Mesodermal cell (in vitro differentiated cells): ENCODE results near the gene CDK7. TPM values are rescaled to one million over a fixed set of nuclear protein-coding genes. Genes with fewer than 3 reads are reported as not detected.
A peak's percentile ranks its signal among the peaks of the same experiment; 100 is the strongest.

Experiments
- H3K27ac ChIP-seq: 2 replicates; pipeline ENCODE4 v1.7.0; 2013; ENCODE audit warnings: mild to moderate bottlenecking, low read depth, low read length, moderate library complexity; ENCODE audit not compliant: severe bottlenecking
- H3K36me3 ChIP-seq: 2 replicates; pipeline ENCODE4 v1.7.1; 2013; ENCODE audit warnings: mild to moderate bottlenecking, low read length, moderate library complexity; ENCODE audit not compliant: control insufficient read depth, insufficient read depth
- H3K4me1 ChIP-seq: one replicate; pipeline ENCODE4 v1.7.1; 2013; ENCODE audit warnings: mild to moderate bottlenecking, low read length; ENCODE audit not compliant: insufficient read depth, control insufficient read depth, poor library complexity, severe bottlenecking
- H3K4me3 ChIP-seq: 2 replicates; pipeline ENCODE4 v1.7.0; 2013; ENCODE audit warnings: low read length, control low read depth, mild to moderate bottlenecking; ENCODE audit not compliant: insufficient read depth, poor library complexity, severe bottlenecking; ENCODE audit errors: extremely low read depth
- H3K9me3 ChIP-seq: 2 replicates; pipeline ENCODE4 v1.7.1; 2013; ENCODE audit warnings: mild to moderate bottlenecking, low read length, moderate library complexity; ENCODE audit not compliant: control insufficient read depth
- WGBS, 2 experiments: methylation state at CpG; one replicate each; pipeline ENCODE4 v1.1.5; 2013; ENCODE audit warnings: missing lambda C conversion rate in 2 of 2; ENCODE audit not compliant: insufficient coverage in 2 of 2; 5-methylcytosine and 5-hydroxymethylcytosine counted together
- polyA plus RNA-seq, 2 experiments: library from polyadenylated mRNA; stranded (reverse); fragments of 50-300 nt; gene quantifications; one replicate each; pipeline ENCODE4 v1.2.3, GENCODE V29; 2013

The CDK7 gene
- 35.6 TPM for polyA plus RNA-seq (2013, experiment 1 of 2)
- 44.4 TPM for polyA plus RNA-seq (2013, experiment 2 of 2)

DNA sequence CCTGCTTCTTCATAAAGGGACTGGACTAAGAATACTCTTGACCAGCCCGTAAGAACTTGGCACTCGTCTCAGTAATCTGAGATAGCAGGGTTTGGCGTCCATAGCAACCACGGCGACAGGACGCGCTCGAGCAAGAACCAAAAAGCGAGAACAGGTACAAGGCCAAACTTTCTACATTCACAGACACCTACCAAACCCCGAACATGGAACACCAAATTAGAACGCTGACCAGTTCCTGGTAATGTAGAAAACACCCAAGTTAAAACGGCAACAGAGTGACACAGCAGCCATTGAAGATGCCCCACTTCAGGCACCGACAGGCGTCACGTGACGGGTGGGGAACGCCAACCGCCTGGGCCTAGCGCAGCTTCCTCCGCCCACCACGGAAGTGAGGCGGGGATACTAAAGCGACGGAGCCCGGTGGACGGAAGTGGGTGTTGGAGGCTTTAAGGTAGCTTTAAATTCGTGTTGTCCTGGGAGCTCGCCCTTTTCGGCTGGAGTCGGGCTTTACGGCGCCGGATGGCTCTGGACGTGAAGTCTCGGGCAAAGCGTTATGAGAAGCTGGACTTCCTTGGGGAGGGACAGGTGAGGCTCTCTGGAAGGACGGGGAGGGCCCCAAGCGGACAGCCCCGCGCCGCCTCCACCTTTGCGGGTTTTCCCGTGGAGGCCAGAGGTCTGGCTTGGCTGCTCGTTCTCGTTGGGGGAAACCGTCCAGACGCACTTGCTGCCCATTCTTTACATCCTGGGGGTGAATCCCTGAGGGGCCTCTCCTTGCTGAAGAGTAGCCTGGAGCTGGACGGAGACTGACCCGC, at the start of gene CDK7:
Gene CDK7, plus strand, starts transcription at position 430 of the 812 bp plus-strand sequence. Its CDS starts 90 bp downstream, at position 520.
- Histone ChIP-seq H3K36me3 (peaks cover 26% of the 10 kb centered on the region), H3K4me3 (peak within 1 kb of the TSS; percentile 88), H3K9me3 (no peaks in the 10 kb centered on the region), H3K4me1 (no peaks in the 10 kb centered on the region), H3K27ac (peak within 1 kb of the TSS; percentile 57)
- WGBS, 2 experiments = 0% methylated on average over 29 to 41 of the region's 49 CpGs

DNA sequence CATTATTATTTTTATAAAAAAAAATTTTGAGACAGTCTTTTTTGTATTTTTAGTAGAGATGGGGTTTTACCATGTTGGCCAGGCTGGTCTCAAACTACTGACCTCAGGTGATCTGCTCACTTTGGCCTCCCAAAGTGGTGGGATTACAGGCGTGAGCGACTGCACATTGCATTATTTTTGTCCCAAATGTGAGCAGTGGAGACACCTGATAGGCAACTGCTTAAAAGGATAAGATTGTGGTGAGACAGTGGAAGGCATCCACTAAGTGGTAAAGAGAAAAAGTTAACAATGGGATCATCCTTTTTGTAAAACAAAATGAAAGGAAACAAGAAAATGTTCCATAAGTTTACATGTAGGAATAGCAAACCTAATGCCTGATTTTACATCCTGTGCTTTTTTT, 47.3 kb upstream of the CDK7 start:
- H3K27ac ChIP-seq = no peak overlapping the region
- H3K36me3 ChIP-seq = peaks cover 6% of the 10 kb centered on the region
- WGBS, 2 experiments = 88 to 90% methylated on average over 2 of the region's 2 CpGs
- H3K4me1 ChIP-seq = no peaks in the 10 kb centered on the region
- no peaks in the 10 kb centered on the region for H3K9me3 ChIP-seq
- H3K4me3 ChIP-seq = no peak overlapping the region

DNA sequence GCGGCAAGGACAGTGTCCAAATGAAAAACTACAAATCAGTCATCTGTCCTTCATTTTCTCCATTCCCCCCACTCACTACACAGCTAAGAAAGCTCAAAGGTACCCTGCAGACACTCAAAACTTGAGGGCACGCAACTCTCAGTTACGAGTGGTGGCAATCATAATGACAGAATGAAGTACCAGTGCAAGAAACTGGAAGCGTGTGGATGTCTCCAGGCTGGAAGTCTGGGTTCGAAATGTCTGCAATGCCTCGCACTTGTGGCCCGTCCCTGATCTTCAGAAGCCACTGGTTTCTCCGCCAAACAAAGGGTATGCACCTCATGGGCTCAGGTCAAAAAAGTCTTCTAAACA, 45.9 kb upstream of the CDK7 start:
- Histone ChIP-seq H3K9me3 (no peaks in the 10 kb centered on the region), H3K4me1 (no peaks in the 10 kb centered on the region), H3K36me3 (peaks cover 16% of the 10 kb centered on the region), H3K27ac (peak overlapping the region; percentile 99), H3K4me3 (peak overlapping the region; percentile 77)
- WGBS, 2 experiments = 24 to 31% methylated on average over 6 to 8 of the region's 8 CpGs

DNA sequence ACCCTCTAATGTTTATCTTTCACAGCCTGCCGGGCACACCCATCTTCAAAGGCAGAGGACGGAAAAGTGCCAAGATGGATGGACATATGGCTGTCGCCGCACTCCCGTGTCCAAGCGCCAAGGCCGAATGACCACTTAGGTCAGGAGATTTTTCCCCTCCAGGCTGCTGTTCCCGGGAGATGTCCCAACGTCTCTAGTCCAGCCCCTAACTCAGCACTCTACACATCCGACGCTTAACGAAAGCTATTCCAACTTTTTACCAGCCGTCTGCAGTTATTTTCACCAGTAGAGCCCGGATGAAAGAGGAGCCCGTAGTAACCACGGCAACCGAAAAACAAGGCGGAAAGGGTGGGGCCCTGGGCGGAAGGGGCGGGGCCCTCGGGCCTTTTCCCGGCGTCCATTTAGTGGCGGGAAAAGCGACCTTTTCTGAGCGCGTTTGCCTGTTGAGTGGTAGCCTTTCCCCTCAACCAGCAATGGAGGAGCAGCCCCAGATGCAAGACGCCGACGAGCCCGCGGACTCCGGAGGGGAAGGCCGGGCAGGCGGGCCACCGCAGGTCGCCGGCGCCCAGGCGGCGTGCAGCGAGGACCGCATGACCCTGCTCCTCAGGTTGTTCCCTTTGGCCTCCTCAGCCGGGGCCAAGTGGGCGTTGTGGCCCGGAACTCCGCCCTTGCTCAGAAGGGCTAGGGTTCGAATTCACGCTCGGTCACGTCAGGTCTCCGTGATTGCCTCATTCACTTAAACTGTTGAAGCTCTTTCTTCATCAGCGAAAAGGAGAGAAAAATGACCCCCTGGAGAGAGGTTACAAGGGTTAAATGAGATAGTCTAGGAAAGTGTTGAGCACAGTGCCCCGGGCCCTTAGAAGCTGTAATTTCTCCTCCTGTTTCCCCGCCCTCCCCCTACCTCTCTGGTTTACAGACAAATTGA, 45.3 kb upstream of the CDK7 start, which contains the start of gene CENPH:
Gene CENPH, plus strand, starts transcription at position 422 of the 925 bp plus-strand sequence. Its CDS starts 52 bp downstream, at position 474.
- 0% methylated on average over 32 to 33 of the region's 55 CpGs for WGBS, 2 experiments
- peaks cover 20% of the 10 kb centered on the region for H3K36me3 ChIP-seq

DNA sequence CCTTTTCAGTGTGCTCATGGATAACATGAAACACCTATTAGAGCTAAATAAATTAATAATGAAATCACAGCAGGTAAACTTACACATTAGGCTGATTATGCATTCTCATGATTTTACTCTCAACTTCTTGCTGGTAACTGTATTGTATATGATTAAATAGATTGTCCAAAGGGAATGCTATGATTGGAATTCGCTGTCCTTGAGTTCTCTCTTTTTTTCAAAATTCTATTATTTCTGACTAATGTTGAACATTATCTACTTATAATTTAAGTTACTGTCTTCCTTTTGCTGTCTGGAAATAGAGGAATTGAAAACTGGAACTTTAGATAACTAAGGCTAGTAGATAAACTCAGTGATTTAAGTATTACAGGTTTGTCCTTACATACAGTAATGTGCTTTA, 32.2 kb upstream of the CDK7 start:
- no CpG with 5 or more reads among the region's 1 CpG for WGBS, 2 experiments
- Histone ChIP-seq H3K4me1 (no peaks in the 10 kb centered on the region), H3K36me3 (peaks cover 53% of the 10 kb centered on the region), H3K9me3 (no peaks in the 10 kb centered on the region), H3K27ac (no peak overlapping the region), H3K4me3 (no peak overlapping the region)

More for the DNA sequence above, 45.3 kb upstream of the CDK7 start, which contains the start of gene CENPH:
- Histone ChIP-seq H3K4me3 (peak within 1 kb of the TSS; percentile 77), H3K4me1 (no peaks in the 10 kb centered on the region), H3K9me3 (no peaks in the 10 kb centered on the region), H3K27ac (peak within 1 kb of the TSS; percentile 99)

DNA sequence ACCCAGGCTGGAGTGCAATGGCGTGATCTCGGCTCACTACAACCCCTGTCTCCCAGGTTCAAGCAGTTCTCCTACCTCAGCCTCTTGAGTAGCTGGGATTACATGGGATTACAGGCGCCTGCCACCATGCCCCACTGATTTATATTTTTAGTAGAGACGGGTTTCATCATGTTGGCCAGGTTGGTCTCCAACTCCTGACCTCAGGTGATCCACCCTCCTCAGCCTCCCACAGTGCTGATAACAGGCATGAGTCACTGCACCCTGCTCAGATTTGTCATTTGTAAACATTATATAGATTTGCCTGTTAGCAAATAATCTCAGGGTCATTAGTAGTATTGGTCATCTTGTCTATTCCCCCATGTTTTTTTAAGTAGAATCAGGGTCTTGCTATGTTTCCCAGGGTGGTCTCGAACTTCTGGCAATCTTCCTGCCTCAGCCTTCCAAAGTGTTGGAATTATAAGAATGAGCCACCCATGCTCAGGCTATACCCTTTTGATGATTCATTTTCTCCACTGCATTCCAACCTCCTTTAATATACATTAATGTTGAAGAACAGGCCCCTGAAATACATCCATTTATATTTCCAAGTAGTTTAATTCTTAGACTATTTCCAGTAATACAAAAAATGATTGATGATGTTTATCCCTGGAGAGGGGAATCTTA, 28.0 kb upstream of the CDK7 start:
- H3K4me3 ChIP-seq = no peak overlapping the region
- H3K36me3 ChIP-seq = peaks cover 52% of the 10 kb centered on the region
- no peaks in the 10 kb centered on the region for H3K4me1 ChIP-seq
- H3K9me3 ChIP-seq = no peaks in the 10 kb centered on the region
- WGBS, 2 experiments = 97 to 100% methylated on average over 3 to 5 of the region's 5 CpGs
- H3K27ac ChIP-seq = no peak overlapping the region

DNA sequence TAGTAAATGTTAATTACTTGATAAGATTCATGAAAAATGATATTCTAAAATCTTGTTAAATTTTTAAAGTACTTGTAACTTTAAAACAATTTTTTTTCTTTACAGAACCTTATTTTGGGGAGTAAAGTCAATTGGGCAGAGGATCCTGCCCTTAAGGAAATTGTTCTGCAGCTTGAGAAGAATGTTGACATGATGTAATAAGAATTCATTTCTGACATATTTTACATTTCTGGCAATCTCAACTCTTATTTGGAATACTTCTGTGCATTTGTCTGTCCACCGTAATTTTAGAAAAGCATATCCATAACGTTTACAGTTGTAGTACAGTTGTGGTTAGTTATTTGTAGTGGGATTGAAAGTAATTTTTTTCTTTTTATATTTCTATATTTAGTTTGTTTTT, 25.1 kb upstream of the CDK7 start:
- H3K9me3 ChIP-seq = no peaks in the 10 kb centered on the region
- peaks cover 47% of the 10 kb centered on the region for H3K36me3 ChIP-seq
- H3K4me3 ChIP-seq = no peak overlapping the region
- no CpG with 5 or more reads among the region's 2 CpGs for WGBS, 2 experiments
- peaks cover 6% of the 10 kb centered on the region for H3K4me1 ChIP-seq
- no peak overlapping the region for H3K27ac ChIP-seq

DNA sequence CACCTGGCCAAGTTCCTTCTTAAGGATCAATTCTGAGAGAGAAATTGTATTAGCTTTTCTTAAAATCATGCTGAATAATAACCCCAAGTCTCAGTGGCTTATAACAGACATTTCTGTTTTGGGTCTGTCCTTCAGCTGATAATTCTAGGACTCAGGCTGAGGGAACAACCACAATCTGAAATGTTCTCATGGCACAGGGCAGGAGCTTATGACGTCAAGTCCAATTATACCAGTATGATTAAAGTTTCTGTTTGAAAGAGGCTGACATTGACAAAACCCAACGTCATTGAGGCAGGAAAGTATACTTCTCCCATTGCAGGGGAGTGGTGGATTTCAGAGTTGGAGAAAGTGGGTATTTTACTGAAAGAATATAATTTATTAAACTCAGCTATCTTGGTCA, 23.5 kb upstream of the CDK7 start:
- Histone ChIP-seq H3K4me1 (peaks cover 6% of the 10 kb centered on the region), H3K36me3 (peaks cover 40% of the 10 kb centered on the region), H3K9me3 (no peaks in the 10 kb centered on the region), H3K27ac (no peak overlapping the region), H3K4me3 (no peak overlapping the region)
- 100% methylated on average over 1 to 2 of the region's 2 CpGs for WGBS, 2 experiments

DNA sequence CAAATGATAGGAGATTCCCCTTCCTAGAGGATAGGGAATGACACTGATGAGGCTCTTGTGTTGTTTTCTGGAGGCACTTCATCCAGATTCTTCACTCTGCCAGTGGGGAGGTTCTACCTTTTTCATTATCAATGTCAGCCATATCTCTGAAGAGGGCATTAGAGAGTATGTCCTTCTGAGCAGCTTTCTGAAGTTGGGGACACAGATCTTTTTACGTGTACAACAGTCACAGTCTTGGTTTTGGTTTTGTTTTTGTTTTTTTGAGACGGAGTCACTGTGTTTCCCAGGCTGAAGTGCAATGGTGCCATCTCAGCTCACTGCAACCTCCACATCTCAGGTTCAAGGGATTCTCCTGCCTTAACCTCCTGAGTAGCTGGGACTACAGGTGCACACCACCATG, 22.7 kb upstream of the CDK7 start:
- WGBS, 2 experiments = 100% methylated on average over 1 to 2 of the region's 2 CpGs
- Histone ChIP-seq H3K9me3 (no peaks in the 10 kb centered on the region), H3K27ac (no peak overlapping the region), H3K4me3 (no peak overlapping the region), H3K4me1 (peaks cover 6% of the 10 kb centered on the region), H3K36me3 (peaks cover 34% of the 10 kb centered on the region)

DNA sequence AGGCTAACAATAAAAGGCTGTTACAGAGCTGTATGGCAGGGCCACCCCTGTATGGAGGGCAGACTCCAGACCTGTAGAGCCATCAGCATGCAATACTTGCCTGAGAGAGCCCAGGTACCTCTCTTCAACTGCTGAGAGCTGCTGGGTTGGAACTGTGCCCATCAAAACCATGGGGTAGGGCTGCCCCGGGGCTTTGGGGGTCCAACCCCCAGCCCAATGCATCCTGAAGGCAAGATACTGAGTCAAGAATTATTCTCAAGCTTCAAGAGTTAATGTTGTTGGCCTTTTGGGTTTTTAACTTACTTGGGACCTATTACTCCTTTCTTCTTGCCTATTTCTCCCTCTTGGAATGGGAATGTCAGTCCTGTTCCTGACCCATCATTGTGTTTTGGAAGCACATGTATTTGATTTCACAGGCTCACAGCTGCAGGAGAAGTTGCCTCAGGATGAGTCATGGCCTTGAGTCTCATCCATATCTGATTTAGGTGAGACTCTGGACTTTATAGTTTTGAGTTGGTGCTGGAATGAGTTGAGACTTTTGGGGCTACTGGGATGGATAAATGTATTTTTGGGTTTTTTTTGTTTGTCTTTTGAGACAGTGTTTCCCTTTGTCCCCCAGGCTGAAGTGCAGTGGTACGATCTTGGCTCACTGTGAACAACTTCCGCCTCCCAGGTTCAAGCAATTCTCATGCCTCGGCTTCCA, 21.0 kb upstream of the CDK7 start:
- 97 to 100% methylated on average over 3 of the region's 4 CpGs for WGBS, 2 experiments
- H3K4me3 ChIP-seq = no peak overlapping the region
- H3K36me3 ChIP-seq = peaks cover 23% of the 10 kb centered on the region
- peaks cover 6% of the 10 kb centered on the region for H3K4me1 ChIP-seq
- no peaks in the 10 kb centered on the region for H3K9me3 ChIP-seq
- H3K27ac ChIP-seq = no peak overlapping the region
